Activated CD8-positive, alpha-beta T cell treated with anti-CD3 and anti-CD28 coated beads for 36 hours (primary cell): ENCODE results near the gene PKDCC. TPM values are rescaled to one million over a fixed set of nuclear protein-coding genes. Genes with fewer than 3 reads are reported as not detected.
A peak's percentile ranks its signal among the peaks of the same experiment; 100 is the strongest.

Experiments
- ATAC-seq: fragments of 200-7000 bp; cut with Tn5 transposase; one replicate; pipeline ENCODE4 v1.10.0; 2021; ENCODE audit warnings: mild to moderate bottlenecking, moderate library complexity
- CTCF ChIA-PET: fragments of 350-600 bp; sonication (Branson Sonifier 250); formaldehyde crosslinking; loops from one replicate; lab custom pipeline; 2021; ENCODE audit warnings: antibody characterized with exemption; lab: Charles Lee
- POLR2A ChIA-PET: fragments of 350-600 bp; sonication (Branson Sonifier 250); formaldehyde crosslinking; loops from one replicate; lab custom pipeline; 2021; ENCODE audit warnings: antibody characterized with exemption; lab: Charles Lee
- DNase-seq: peaks from one replicate; pipeline ENCODE4 v3.0.0-alpha.2; 2020
- H3K27ac Mint-ChIP-seq: one replicate; pipeline ENCODE4 v1.8.0; 2021; ENCODE audit warnings: mild to moderate bottlenecking, mixed read lengths
- H3K27me3 Mint-ChIP-seq: one replicate; pipeline ENCODE4 v1.8.0; 2021; ENCODE audit warnings: mixed read lengths
- H3K36me3 Mint-ChIP-seq: one replicate; pipeline ENCODE4 v1.8.0; 2021; ENCODE audit warnings: low read depth, mixed read lengths
- H3K4me1 Mint-ChIP-seq: one replicate; pipeline ENCODE4 v1.8.0; 2021; ENCODE audit warnings: low read depth, mixed read lengths
- H3K4me3 Mint-ChIP-seq: one replicate; pipeline ENCODE4 v1.8.0; 2021; ENCODE audit warnings: mild to moderate bottlenecking, moderate library complexity, mixed read lengths
- H3K9me3 Mint-ChIP-seq: one replicate; pipeline ENCODE4 v1.8.0; 2021; ENCODE audit warnings: mixed read lengths
- CTCF ChIP-seq: fragments of 200-600 bp; IDR thresholded peaks from one replicate; pipeline ENCODE4 v1.8.0; 2022; ENCODE audit warnings: antibody characterized with exemption, mild to moderate bottlenecking
- intact Hi-C: fragments of 100-400 bp; cut with micrococcal nuclease; formaldehyde crosslinking; loops from one replicate; pipeline ENCODE4 v1.10.0; 2022
- total RNA-seq, 2 experiments: library from RNA; stranded (reverse); gene quantifications; one replicate each; pipeline ENCODE4 v1.2.3, GENCODE V29; 2021

PKDCC gene
- total RNA-seq: not detected

- Mint-ChIP-seq H3K36me3 (no peaks in the 10 kb centered on the region), H3K9me3 (no peaks in the 10 kb centered on the region), H3K27ac (no peak within 1 kb of the TSS), H3K4me3 (peak within 1 kb of the TSS; percentile 44), H3K27me3 (peaks cover 39% of the 10 kb centered on the region), H3K4me1 (peaks cover 6% of the 10 kb centered on the region)
- intact Hi-C loops: no loop called here
- ChIA-PET POLR2A (no interaction called here), CTCF (interaction anchor here (0.8 to 2.4 kb wide), 4 partner anchors 12 to 207 kb away, joined by 3 to 7 read pairs (median 3); no protein-coding TSS in a partner anchor)
- TF ChIP-seq CTCF: no peak
- no peak for DNase-seq
- peak; percentile 61 for ATAC-seq
Observed at GRCh38 chr2:42047488-42048298, at the start of gene PKDCC. TSS of gene PKDCC (plus strand) at chr2:42048021. CDS start at chr2:42048200, 179 bp downstream.

- no peak for DNase-seq
- ATAC-seq: no peak
- Mint-ChIP-seq H3K4me3 (no peak overlapping the region), H3K36me3 (no peaks in the 10 kb centered on the region), H3K27ac (no peak overlapping the region), H3K27me3 (peaks cover 2% of the 10 kb centered on the region), H3K9me3 (peaks cover 3% of the 10 kb centered on the region), H3K4me1 (no peaks in the 10 kb centered on the region)
- ChIA-PET CTCF (no interaction called here), POLR2A (no interaction called here)
- no peak for TF ChIP-seq CTCF
- intact Hi-C loops: no loop called here
Observed at GRCh38 chr2:41998186-41999127, 49.4 kb upstream of the PKDCC start.

- no peak for DNase-seq
- no peak for TF ChIP-seq CTCF
- ChIA-PET CTCF (no interaction called here), POLR2A (no interaction called here)
- Mint-ChIP-seq H3K9me3 (peaks cover 6% of the 10 kb centered on the region), H3K36me3 (no peaks in the 10 kb centered on the region), H3K27ac (no peak overlapping the region), H3K4me1 (no peaks in the 10 kb centered on the region), H3K27me3 (peaks cover 2% of the 10 kb centered on the region), H3K4me3 (no peak overlapping the region)
- ATAC-seq: no peak
- intact Hi-C loops: no loop called here
Observed at GRCh38 chr2:41999128-41999480, 48.7 kb upstream of the PKDCC start.

GRCh38 chr2:41999592-42000281, 48.1 kb upstream of the PKDCC start:
- H3K27me3 Mint-ChIP-seq: peaks cover 2% of the 10 kb centered on the region
- POLR2A ChIA-PET: no interaction called here
- ATAC-seq (no peak), DNase-seq (no peak)
- peaks cover 11% of the 10 kb centered on the region for H3K9me3 Mint-ChIP-seq
- no peak for TF ChIP-seq CTCF
- H3K27ac Mint-ChIP-seq: no peak overlapping the region
- H3K36me3 Mint-ChIP-seq: peaks cover 2% of the 10 kb centered on the region
- intact Hi-C loops: no loop called here
- H3K4me3 Mint-ChIP-seq: no peak overlapping the region
- CTCF ChIA-PET: no interaction called here
- no peaks in the 10 kb centered on the region for H3K4me1 Mint-ChIP-seq
